Endometrial microvascular endothelial cells (primary cell): ENCODE results near the gene DIPK1C. TPM values are rescaled to one million over a fixed set of nuclear protein-coding genes. Genes with fewer than 3 reads are reported as not detected.

Experiments used
- in situ Hi-C: cut with HindIII; loops from 2 replicates; pipeline ENCODE4 v1.10.0; 2017; ENCODE audit warnings: low sequenced_read_pairs, low pct_unique_long_range_greater_than_20kb; ENCODE audit errors: inconsistent ontology term
- total RNA-seq: library from RNA; depleted of rRNA; stranded (reverse); fragments of >200 nt; gene quantifications from one replicate; pipeline ENCODE4 v1.2.3, GENCODE V29; 2015; ENCODE audit errors: inconsistent ontology term

DIPK1C gene
- total RNA-seq, 1 donor from 2014 or later: not detected

DNA sequence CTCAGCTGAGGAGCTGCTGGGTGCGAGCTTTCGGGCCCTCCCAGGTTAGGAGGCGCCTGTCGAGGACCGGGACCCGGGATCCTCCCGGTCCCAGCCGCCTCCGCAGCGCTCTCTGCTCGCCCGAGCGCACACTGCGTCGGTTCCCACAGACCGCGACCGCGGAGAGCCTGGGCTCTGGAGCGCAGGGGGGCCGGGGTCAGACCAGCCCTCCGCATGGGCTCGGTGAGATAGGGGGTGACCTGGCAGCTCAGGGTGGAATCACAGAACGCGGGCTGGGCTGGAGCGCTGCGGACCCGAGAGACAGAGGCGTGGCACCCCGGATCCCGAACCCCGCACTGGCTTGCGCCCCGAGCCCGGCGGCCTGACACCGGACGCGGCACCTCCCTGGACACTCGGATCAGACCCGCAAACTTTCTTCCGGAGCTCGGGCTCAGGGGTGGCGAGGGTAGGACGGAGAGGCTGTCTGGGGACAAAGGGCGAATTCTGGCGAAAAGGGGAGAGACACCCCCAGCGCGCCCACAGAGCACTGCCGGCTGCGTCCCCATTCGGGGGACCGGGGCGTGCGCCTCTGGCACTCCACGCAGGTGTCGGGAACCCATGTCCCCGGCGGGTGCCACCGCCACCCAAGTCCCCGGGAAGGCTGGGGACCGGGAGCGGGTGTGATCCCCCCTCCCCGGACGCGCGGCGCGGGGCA is 612 bp downstream of the DIPK1C start:
- in situ Hi-C loops: loop anchor here (25.0 kb wide), 1 partner anchor 269 kb away; no protein-coding TSS in a partner anchor

DNA sequence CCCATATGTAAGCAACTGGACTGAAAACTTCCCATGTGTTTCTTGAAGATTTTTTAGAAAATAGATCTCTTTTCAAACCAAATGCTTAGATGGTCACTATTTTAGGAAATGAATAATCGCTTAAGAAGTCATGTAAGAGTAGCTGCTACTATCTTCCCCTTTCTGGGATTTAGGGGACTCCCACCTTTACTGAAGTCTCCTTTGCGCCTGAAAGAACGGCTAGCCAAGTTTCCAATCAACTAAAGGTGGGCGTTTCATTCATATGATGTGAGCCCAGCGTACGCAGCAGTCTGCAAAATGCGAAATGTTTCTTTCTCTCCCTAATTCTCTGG is 1.1 kb downstream of the DIPK1C start:
- in situ Hi-C loops: loop anchor here (25.0 kb wide), 1 partner anchor 269 kb away; no protein-coding TSS in a partner anchor

DNA sequence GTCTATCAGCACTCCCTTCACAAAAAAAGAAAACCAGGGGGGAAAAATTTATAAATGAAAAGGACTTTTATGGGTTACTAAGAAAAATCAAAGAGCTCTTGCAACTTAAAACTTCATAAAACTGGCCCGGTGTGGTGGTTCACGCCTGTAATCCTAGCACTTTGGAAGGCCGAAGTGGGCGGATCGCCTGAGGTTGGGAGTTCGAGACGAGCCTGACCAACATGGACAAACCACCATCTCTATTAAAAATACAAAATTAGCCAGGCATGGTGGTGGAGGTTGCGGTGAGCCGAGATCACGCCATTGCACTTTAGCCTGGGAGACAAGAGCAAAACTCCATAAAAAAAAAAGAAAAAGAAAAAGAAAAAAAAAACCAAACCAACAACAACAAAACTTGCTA is 1.7 kb downstream of the DIPK1C start:
- in situ Hi-C loops: loop anchor here (25.0 kb wide), 1 partner anchor 268 kb away; no protein-coding TSS in a partner anchor

DNA sequence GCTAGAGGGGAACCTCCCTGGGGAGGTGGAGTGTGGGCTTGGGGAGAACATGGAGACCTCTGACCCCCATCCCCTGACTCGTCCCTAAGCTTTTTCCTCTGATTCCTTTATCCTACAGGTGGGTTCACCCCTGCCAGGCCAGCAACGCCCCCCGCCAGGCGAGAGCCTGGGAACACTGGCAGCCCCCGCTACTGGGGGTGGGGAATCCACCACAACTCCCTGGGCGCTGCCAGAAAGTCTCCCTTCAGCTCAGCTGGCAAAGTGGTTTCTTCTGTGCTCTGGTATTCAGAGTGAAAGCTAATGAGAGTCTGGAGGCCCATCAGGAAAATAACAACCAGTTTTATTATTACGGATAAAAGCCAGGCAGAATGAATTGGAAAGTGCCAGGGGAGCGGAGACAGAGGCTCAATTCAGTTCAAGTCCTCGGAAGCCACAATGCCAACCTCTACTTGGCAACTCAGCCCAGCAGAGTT is 2.8 kb downstream of the DIPK1C start:
- in situ Hi-C loops: loop anchor here (25.0 kb wide), 1 partner anchor 267 kb away; no protein-coding TSS in a partner anchor

DNA sequence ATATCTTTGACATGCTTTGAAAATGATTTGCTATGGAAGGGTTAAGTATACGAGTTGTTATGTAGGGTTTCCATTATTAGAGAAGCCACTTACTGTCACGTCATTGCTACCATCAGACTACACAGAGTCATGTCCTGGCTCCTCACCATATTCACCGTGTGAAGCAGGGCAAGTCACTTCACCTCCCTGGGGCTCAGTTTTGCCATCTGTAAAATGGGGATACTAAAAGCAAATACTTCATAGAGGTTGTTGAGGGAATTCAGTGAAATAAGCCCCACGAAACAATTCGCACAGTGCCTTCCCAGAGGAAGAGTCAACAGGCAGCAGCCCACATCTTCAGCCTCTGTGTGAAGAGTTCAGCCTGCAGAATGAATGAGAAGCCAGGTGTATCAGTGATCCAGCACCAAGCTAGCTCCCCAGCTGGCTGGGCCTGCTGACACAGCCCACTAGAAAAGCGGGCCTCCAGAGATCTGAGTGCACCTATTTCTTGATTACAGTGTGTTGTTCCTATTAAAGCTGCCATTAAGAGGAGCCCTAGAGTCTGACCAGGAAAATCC is 3.4 kb downstream of the DIPK1C start:
- in situ Hi-C loops: loop anchor here (25.0 kb wide), 1 partner anchor 266 kb away; no protein-coding TSS in a partner anchor

DNA sequence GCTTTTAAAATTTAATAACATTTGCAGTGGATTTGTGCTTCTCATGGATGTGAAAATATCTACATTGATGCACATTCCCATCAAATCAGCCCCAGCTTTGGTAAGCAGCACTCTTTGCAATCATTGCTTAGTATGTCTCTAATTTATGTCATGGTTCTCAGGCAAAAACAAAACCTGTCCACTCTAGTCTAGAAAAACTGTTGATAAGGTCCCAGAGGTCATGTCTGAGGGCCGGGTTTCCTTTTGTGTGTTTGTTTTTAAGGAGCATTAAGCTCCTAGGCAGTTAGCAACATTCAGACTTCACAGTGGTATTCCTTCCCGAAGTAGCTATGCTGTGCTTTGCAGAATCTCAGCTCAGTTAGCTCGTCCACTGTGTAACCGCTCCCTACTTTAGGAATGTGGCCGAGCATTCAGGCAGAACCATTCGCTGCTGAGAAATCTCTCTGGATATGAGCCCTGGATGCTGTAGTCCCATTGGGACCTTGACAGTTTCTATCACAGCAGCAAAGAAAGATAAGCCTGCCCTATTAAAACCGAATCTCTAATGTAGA is 4.0 kb downstream of the DIPK1C start:
- in situ Hi-C loops: loop anchor here (25.0 kb wide), 1 partner anchor 266 kb away; no protein-coding TSS in a partner anchor

DNA sequence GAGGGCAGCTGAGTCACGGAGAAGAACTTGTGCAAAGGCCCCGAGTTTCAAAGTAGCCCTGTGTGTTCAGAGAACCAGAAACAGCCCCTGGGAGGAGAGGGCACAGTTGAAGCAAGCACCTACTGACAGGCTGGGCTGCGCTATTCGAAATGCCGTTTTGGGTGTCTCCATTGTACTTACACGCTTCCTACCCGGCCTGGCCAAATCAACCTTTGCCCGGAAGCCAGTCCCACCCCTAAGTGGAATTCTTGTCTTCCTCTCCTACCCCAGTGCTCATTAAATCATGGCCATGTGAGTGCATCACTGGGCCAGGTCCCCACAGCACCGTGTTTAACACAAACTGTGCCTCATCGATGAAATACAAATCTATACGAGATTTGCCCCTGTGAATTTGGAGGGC is 6.0 kb downstream of the DIPK1C start:
- in situ Hi-C loops: loop anchor here (25.0 kb wide), 1 partner anchor 264 kb away; no protein-coding TSS in a partner anchor

DNA sequence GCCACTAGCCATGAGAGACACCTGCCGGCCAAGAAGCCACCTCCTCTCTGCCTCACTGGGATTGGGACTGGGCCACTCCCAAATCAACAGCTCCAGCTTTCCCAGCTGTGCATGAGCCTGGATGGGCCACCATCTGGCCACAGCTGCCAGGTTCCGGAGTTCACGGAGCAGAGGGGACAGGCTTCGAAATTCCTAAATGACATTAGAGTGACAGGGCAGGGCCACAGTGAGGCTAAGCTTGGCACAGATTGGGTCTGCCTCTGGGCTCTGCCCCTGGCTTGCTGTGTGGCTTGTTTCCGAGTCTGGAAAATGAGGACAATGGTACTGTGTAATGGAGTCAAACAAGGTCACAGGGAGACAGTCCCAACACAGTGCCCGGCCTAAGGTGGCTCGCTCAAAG is 6.5 kb downstream of the DIPK1C start:
- in situ Hi-C loops: loop anchor here (25.0 kb wide), 1 partner anchor 263 kb away; no protein-coding TSS in a partner anchor

DNA sequence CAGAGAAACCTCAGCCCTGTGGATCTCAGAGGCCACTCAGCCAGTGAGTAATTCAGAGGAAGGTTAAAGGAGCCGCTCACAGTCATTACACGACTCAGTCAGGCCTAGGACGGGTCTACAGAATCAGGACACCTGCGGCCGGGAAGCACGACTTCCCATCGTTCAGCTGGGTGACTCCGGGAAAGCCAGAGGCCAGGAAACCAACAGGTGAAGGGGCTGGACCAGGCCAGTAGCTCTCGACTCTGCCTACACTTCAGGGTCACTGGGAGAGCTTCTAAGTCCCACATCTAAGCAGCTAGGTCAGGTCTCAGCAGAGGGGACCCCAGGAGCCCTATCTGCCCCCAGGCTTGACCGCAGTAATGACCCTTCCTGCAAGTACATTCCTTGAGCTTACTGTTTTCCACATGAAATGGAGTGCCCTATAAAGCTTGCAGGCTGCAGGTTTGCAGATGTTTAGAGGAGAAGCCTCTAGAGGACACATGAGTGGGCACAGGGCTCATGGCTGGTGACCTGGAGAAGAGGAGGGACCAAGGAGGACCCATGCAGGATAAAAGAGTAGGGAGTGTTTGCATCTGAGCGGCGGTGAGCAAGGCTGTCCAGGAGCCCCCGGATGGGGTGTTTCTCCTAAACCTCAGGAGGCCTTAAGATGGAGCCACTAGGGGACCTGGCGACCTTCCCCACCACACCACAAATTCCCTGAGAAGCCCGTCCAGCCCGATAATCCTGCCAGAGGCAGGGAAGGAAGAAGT is 9.5 kb downstream of the DIPK1C start:
- in situ Hi-C loops: no loop called here

DNA sequence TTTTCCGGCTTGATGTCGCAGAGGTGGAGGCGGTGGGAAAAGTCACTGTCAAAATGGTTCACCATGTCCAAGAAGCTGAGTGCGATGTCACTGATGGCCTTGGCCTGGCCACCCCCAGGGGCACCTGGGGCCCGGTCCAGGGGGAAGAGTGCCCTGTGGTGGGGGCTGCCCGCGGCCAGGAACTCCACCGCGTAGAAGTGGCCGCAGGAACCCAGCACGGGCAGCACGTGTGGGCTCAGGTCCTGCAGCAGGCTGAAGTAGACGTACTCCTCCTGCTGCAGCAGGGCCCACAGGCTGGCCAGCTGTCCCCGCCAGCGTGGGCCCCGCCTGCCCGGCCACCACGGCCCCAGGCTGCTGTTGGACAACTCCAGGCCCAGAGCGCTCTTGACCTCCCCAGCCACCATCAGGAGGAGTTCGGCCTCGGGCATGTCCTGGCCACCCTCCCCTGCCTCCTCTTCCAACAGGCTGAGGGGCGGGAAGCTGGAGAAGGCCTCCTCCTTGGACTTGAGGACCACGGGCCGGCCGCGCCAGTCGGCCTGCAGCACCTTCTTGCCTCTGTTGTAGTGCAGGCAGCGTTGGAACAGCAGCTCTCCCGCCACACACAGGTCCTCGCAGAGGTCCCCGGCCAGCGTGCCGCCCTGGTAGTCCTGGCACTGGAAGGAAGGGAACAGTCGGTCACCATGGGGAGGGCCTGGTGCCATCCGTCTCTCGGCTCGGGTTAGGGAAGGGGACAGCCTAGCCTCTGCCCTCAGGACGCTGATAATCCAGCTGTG is 10.3 kb downstream of the DIPK1C start:
- in situ Hi-C loops: no loop called here

DNA sequence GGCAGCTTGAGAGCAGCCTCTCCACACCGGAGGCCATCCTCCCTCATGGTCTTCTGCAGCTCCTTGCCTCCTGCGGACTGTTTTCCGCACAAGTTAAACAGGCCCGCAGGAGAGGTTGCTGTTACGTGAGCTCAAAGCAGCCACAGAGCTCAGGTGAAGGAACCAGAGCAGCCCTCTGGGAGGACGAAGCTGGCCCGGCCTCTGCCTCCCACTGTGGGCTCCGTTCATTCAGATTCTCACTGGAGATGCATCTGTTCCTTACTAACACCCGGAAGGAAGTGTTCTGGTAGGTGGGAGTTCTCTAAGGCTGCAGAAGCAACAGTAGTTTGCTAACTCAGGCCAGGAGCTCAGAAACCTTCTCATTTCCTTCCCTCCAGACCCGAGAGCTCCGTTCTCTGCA is 10.9 kb downstream of the DIPK1C start:
- in situ Hi-C loops: no loop called here

DNA sequence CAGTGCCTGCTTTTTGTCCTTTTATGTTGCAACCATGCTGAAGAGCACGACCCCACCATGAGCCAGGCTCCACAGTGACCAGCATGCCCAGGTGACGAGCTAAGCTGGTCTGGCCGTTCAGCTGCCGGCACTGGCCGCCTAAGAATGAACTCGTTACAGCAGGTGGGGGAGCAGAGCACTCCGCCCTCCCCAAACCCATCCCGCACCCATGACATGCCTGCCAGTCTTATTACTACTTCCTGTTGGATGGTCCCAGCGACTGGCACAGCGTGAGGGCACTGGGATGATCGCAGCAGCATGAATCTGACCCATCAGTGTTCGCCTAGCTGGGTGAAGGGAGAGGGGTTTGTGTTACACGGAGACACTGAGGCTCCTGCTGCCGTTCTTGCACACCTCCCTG is 11.5 kb downstream of the DIPK1C start:
- in situ Hi-C loops: no loop called here

DNA sequence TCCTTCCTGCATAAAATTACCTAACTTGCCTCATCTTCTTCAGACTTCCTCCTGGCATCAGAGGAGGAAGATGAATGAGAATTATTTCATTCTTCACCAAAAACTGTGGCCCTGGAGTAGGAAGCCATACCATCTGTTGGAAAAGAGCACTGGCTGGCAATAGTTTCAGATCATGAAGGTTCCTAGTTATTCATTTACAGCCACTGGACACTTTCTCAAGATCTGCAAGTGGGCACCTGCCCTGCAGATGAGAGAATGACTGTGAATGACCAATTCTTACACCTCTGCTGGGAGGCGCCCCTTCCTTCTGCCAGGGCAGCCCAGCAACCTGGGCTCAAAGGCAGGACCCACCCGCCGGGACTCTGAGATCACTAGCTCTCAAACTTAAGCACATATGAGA is 13.0 kb downstream of the DIPK1C start:
- in situ Hi-C loops: no loop called here

DNA sequence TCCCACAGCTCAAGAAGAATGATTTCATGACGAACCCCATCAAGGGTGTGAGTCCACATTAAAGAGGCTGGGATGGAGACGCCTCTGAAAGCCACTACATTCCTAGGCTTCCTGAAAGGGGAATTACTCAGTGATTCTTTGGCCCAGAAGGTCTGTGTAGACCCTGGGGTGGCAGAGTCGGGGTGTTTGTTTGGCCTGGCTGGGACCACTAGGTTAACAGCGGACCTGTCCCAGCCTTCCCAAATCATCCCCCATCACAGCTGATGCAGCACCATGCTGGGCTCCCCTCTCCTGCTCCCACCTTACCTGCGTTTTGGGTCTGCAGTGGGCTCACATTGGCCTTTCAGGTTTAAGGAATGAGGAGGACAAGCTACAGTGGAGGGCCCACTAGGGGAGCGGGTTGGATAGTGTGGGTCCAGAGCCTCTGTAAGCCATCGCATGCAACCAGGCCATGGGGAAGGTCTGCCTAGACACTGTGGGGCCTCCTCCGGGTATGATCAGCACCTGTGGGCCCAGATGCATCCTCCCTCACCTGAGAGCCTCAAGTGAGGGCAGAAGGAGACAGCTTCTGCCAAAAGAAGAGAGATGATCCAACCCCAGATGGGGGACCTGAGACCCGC is 16.2 kb downstream of the DIPK1C start:
- in situ Hi-C loops: no loop called here

DNA sequence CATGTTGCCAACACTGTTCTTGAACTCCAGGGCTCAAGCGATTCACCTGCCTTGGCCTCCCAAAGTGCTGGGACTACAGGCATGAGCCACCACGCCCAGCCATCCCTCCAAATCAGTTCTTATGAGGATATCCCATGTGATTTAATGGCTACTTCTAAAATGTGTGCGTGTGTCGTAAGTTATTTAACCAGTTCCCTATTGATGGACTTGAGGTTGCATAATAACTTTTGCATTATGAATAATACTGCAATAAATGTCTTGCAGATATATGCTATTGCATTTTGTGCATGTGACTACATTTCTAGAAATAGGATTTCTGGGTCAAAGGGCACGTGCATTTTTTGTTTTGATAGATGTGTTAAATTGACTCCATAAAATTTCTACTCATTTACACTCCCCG is 19.0 kb downstream of the DIPK1C start:
- in situ Hi-C loops: no loop called here

DNA sequence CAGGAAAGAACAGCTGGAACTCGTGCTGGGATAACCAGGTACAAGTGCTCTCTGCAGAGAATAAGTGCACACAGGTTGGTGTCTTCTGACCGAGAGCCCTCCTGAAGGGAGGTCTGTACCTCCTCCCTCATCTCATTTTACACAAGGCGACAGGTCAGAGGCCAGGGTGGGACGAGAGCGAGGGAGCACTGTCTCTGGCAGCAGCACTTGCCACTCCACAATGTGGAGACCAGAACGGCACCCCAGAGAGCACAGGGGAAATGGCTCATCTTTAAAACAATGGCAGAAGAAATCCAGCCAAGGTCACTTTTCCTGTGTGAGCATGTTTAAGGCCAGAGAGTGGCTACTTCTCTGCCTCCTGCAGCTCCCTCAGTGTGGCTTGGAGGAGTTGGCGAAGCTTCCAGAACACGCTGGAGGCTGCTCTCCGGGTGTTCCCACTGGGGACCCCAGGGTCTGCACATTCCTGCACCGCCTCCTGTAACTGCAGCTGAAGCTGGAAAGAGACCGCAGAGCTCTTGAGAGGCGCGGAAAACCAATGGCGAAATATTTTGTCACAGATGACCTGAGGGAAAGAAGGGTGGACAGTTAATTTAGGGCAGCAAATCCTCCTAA is 20.8 kb downstream of the DIPK1C start:
- in situ Hi-C loops: no loop called here

DNA sequence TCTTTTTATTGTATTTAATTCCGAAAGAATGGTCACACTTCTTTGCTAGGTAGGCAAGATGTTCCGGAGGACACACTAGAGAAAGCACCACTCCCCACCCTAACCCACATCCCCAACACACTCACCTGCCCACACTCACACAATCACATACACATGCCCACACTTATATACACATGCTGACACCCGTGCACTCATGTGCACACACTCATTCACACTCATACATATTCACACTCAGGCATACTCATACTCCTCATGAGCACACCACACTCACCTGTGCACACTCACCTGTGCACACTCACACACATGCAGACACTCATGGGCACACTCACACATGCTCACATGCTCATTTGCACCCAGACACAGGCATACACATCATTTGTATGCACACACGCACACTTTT is 21.4 kb downstream of the DIPK1C start:
- in situ Hi-C loops: no loop called here

DNA sequence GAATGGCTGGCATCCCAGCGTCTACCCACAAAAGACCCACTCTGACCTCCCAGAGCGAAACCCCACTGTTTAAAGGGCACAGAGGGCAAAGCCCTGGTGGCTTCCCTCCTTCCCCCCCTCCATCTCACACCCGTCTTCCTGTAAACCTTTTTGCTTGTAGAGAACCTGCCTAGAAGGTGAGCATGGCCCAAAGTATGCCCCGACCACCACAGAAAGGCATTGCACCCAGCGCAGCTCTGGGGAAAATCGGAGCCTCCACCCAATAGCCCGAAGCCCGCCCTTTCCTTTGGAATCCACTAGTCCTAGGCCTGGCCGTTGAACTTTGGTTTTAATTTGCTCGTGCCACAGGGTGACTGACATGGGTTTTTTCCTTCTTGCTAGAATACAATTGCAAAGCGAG is 22.6 kb downstream of the DIPK1C start:
- in situ Hi-C loops: no loop called here
